HepG2 (cell line): Measurements from ENCODE around the gene PYGB. TPM values are rescaled to one million over a fixed set of nuclear protein-coding genes. Genes with fewer than 3 reads are reported as not detected.
A peak's percentile ranks its signal among the peaks of the same experiment; 100 is the strongest.

ENCODE experiments used
- BRD4 ChIP-seq: sonication (generic); formaldehyde crosslinking; IDR thresholded peaks from 2 replicates; pipeline ENCODE4 v1.4.0; 2020; ENCODE audit warnings: missing genetic modification reagents
- MAFK ChIP-seq, 2 experiments: IDR thresholded peaks in 1 of 2; conservative IDR thresholded peaks in 1 of 2; 2 replicates each; pipeline ENCODE4 v1.6.1; 2011; ENCODE audit warnings: improper control_type of control experiment in 2 of 2, low read length in 2 of 2
- MIXL1 ChIP-seq: IDR thresholded peaks from 2 replicates; pipeline ENCODE4 v1.6.1; 2016
- NFYB ChIP-seq: sonication (generic); formaldehyde crosslinking; IDR thresholded peaks from 2 replicates; pipeline ENCODE4 v1.4.0; 2020; ENCODE audit warnings: missing genetic modification reagents
- NONO ChIP-seq, 2 experiments: fragments of 450-650 bp in 1 of 2; sonication (generic) in 1 of 2; formaldehyde crosslinking in 1 of 2; IDR thresholded peaks in 1 of 2; conservative IDR thresholded peaks in 1 of 2; 2 replicates each; pipeline versions ENCODE4 v1.6.1 to v1.8.0; 2017 to 2022; ENCODE audit warnings: mild to moderate bottlenecking in 1 of 2, missing genetic modification reagents in 1 of 2, moderate library complexity in 1 of 2
- RAD51 ChIP-seq: fragments of 450-650 bp; IDR thresholded peaks from 2 replicates; pipeline ENCODE4 v1.6.1; 2016; ENCODE audit warnings: borderline replicate concordance
- RXRA ChIP-seq: sonication (generic); formaldehyde crosslinking; IDR thresholded peaks from 2 replicates; pipeline ENCODE4 v1.5.1; 2020; ENCODE audit warnings: missing genetic modification reagents
- SOX6 ChIP-seq, 2 experiments: fragments of 450-650 bp in 1 of 2; sonication (generic) in 1 of 2; formaldehyde crosslinking in 1 of 2; IDR thresholded peaks; 2 replicates each; pipeline versions ENCODE4 v1.4.0 to v1.6.1; 2017 to 2020; ENCODE audit warnings: antibody characterized with exemption in 1 of 2, mild to moderate bottlenecking in 1 of 2, missing genetic modification reagents in 1 of 2
- SRY ChIP-seq: sonication (generic); formaldehyde crosslinking; IDR thresholded peaks from 2 replicates; pipeline ENCODE4 v1.8.0; 2022; ENCODE audit warnings: mild to moderate bottlenecking, missing genetic modification reagents
- TEAD3 ChIP-seq: optimal IDR thresholded peaks from 2 replicates; pipeline ENCODE3; 2016; ENCODE audit warnings: borderline replicate concordance
- YEATS4 ChIP-seq: sonication (generic); formaldehyde crosslinking; IDR thresholded peaks from 2 replicates; pipeline ENCODE4 v1.4.0; 2020; ENCODE audit warnings: missing genetic modification reagents, borderline replicate concordance
- ZNF205 ChIP-seq: IDR thresholded peaks from 2 replicates; pipeline ENCODE4 v1.6.1; 2018; ENCODE audit warnings: missing biosample characterization, missing genetic modification reagents
- ZNF263 ChIP-seq: sonication (generic); formaldehyde crosslinking; IDR thresholded peaks from 2 replicates; pipeline ENCODE4 v1.4.0; 2020; ENCODE audit warnings: missing genetic modification reagents
- ZNF317 ChIP-seq: sonication (generic); formaldehyde crosslinking; IDR thresholded peaks from 2 replicates; pipeline ENCODE4 v1.5.0; 2020; ENCODE audit warnings: mild to moderate bottlenecking, missing genetic modification reagents
- ZNF562 ChIP-seq: sonication (generic); formaldehyde crosslinking; IDR thresholded peaks from 2 replicates; pipeline ENCODE4 v1.8.0; 2022; ENCODE audit warnings: missing genetic modification reagents, borderline replicate concordance
- ZNF775 ChIP-seq: sonication (generic); formaldehyde crosslinking; IDR thresholded peaks from 2 replicates; pipeline ENCODE4 v1.4.0; 2020; ENCODE audit warnings: missing genetic modification reagents, mild to moderate bottlenecking, moderate library complexity, borderline replicate concordance
- ZNF782 ChIP-seq: sonication (generic); formaldehyde crosslinking; IDR thresholded peaks from 2 replicates; pipeline ENCODE4 v1.4.0; 2020; ENCODE audit warnings: missing genetic modification reagents, mild to moderate bottlenecking, borderline replicate concordance
- polyA plus RNA-seq, 8 experiments: library from polyadenylated mRNA; depleted of rRNA in 3 of 8; stranded (reverse) in 7 of 8; unstranded in 1 of 8; fragments of >200 nt; fragmentation: Illumina TruSeq in 4 of 8; extraction: Trizol in 4 of 8; gene quantifications; 2 replicates each; pipeline versions ENCODE4 v1.2.1 to v1.2.3, GENCODE V29; 2011 to 2016; ENCODE audit warnings: low read depth in 4 of 8, missing spikeins in 1 of 8, mixed read lengths in 1 of 8; ENCODE audit not compliant: insufficient read depth in 1 of 8
- total RNA-seq, 5 experiments: library from RNA; depleted of rRNA; stranded (reverse); fragments of >200 nt; fragmentation: Illumina TruSeq; extraction: Trizol; gene quantifications; 2 replicates each; pipeline ENCODE4 v1.2.3, GENCODE V29; 2016; ENCODE audit warnings: low read depth in 1 of 5
- TF ChIP-seq, protein P1 (sequence below): sonication (generic); formaldehyde crosslinking; IDR thresholded peaks from 2 replicates; pipeline ENCODE4 v1.8.1; 2023; ENCODE audit warnings: mild to moderate bottlenecking, moderate library complexity, missing genetic modification reagents
- TF ChIP-seq, protein P2 (sequence below): fragments of 450-650 bp; IDR thresholded peaks from 2 replicates; pipeline ENCODE4 v1.6.1; 2016
- TF ChIP-seq, protein P3 (sequence below): sonication (generic); formaldehyde crosslinking; IDR thresholded peaks from 2 replicates; pipeline ENCODE4 v1.4.0; 2020; ENCODE audit warnings: mild to moderate bottlenecking, missing genetic modification reagents, borderline replicate concordance
- TF ChIP-seq, protein P4 (sequence below): sonication (generic); formaldehyde crosslinking; IDR thresholded peaks from 2 replicates; pipeline ENCODE4 v1.4.0; 2020; ENCODE audit warnings: mild to moderate bottlenecking, missing genetic modification reagents

PYGB gene
- total and polyA plus RNA-seq, 2 of the 13 experiments (the other 11 are each of a cell fraction or from before 2014, with no cell fraction given), result 24.2 to 86.3 TPM

DNA sequence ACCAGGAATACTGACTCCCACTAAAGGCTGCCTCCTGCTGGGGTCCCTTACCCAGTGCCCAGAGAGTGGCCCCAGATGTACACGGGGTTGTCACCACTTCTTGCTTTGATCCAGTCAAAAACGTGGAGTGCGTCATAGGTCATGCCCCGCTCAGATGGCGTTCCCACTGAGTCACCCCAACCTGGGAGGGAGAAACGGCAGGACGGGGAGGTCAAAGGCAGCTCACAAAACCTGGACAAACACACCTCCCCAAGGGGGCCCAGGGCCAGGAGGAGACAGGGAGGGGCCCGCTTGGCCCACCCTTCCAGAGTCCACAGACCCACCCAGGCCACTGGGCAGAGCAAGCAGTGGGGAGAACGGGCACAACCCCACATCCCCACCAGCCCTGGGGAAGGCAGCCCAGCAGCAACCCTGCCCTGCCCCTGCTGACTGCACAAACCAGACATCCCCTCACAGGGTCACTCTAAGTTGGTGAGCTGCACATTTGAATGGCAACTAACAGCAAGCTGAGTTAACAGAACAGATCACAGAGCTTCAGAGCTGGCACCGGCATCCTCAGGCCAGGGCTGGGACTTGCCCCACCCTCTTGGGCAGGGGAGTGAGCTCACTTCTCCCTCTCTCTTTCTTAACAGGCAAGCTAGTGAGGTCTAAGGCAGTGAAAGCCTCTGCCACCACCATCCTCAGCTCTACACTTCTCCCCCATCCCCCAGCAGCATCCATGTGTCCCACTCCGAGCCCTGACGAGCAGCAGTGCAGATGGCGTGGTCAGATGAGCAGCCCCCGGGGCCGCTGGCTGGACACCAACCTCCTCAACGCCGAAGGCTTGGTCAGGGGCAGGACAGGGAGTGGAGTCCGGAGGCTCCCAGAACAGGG lies 61.7 kb downstream of the PYGB start (continued):
- TF ChIP-seq, protein P1, sequence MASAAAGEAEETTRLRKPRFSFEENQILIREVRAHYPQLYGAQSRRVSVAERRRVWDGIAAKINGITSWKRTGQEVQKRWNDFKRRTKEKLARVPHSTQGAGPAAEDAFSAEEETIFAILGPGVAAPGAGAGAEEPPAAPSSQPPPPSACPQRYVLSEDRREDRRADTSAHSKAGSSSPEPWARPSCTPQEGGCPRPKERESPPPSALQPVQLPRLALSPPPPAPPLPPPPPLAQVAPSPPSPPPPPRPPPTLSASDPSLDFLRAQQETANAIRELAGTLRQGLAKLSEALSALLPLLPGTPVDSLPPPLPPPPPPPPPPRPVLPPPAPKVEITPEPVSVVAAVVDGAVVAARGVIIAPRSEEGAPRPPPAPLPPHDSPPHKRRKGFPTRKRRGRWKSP (CRISPR knock-in tag), result no peak
- TF ChIP-seq ZNF317 (CRISPR knock-in tag) (no peak), ZNF562 (no peak), MAFK (conservative IDR thresholded peaks at IDR 0.05 in 1 of 2, IDR thresholded peaks at IDR 0.05 in 1 of 2; ENCODE audit: low read length in 2 of 2) (peak; percentile 52 to 57), NFYB (CRISPR knock-in tag) (no peak), RAD51 (no peak), ZNF782 (0 out of 2 replicates have a peak, but pooled peaks have one; percentile 34), ZNF775 (CRISPR knock-in tag) (no peak), TEAD3 (CRISPR knock-in tag) (no peak), BRD4 (CRISPR knock-in tag) (no peak), SRY (CRISPR knock-in tag) (no peak), ZNF205 (CRISPR knock-in tag) (no peak), NONO (IDR thresholded peaks at IDR 0.05) (no peak), NONO (CRISPR knock-in tag; conservative IDR thresholded peaks at IDR 0.05) (no peak; the same call in 1 of the 2 replicates), MIXL1 (CRISPR knock-in tag) (no peak), SOX6 (IDR thresholded peaks at IDR 0.05) (no peak), SOX6 (CRISPR knock-in tag; IDR thresholded peaks at IDR 0.05) (no peak), ZNF263 (CRISPR knock-in tag) (peak; percentile 44; the same call in 1 of the 2 replicates), YEATS4 (CRISPR knock-in tag) (no peak; the same call in 1 of the 2 replicates), RXRA (CRISPR knock-in tag) (peak; percentile 77)
- TF ChIP-seq, protein P2, sequence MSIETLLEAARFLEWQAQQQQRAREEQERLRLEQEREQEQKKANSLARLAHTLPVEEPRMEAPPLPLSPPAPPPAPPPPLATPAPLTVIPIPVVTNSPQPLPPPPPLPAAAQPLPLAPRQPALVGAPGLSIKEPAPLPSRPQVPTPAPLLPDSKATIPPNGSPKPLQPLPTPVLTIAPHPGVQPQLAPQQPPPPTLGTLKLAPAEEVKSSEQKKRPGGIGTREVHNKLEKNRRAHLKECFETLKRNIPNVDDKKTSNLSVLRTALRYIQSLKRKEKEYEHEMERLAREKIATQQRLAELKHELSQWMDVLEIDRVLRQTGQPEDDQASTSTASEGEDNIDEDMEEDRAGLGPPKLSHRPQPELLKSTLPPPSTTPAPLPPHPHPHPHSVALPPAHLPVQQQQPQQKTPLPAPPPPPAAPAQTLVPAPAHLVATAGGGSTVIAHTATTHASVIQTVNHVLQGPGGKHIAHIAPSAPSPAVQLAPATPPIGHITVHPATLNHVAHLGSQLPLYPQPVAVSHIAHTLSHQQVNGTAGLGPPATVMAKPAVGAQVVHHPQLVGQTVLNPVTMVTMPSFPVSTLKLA, result no peak
- TF ChIP-seq, protein P3, sequence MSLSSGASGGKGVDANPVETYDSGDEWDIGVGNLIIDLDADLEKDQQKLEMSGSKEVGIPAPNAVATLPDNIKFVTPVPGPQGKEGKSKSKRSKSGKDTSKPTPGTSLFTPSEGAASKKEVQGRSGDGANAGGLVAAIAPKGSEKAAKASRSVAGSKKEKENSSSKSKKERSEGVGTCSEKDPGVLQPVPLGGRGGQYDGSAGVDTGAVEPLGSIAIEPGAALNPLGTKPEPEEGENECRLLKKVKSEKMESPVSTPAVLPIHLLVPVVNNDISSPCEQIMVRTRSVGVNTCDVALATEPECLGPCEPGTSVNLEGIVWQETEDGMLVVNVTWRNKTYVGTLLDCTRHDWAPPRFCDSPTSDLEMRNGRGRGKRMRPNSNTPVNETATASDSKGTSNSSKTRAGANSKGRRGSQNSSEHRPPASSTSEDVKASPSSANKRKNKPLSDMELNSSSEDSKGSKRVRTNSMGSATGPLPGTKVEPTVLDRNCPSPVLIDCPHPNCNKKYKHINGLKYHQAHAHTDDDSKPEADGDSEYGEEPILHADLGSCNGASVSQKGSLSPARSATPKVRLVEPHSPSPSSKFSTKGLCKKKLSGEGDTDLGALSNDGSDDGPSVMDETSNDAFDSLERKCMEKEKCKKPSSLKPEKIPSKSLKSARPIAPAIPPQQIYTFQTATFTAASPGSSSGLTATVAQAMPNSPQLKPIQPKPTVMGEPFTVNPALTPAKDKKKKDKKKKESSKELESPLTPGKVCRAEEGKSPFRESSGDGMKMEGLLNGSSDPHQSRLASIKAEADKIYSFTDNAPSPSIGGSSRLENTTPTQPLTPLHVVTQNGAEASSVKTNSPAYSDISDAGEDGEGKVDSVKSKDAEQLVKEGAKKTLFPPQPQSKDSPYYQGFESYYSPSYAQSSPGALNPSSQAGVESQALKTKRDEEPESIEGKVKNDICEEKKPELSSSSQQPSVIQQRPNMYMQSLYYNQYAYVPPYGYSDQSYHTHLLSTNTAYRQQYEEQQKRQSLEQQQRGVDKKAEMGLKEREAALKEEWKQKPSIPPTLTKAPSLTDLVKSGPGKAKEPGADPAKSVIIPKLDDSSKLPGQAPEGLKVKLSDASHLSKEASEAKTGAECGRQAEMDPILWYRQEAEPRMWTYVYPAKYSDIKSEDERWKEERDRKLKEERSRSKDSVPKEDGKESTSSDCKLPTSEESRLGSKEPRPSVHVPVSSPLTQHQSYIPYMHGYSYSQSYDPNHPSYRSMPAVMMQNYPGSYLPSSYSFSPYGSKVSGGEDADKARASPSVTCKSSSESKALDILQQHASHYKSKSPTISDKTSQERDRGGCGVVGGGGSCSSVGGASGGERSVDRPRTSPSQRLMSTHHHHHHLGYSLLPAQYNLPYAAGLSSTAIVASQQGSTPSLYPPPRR (CRISPR knock-in tag), result no peak
- TF ChIP-seq, protein P4, sequence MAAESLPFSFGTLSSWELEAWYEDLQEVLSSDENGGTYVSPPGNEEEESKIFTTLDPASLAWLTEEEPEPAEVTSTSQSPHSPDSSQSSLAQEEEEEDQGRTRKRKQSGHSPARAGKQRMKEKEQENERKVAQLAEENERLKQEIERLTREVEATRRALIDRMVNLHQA (CRISPR knock-in tag), result no peak
